ENCODE measurements around the gene PPIL1. TPM values are rescaled to one million over a fixed set of nuclear protein-coding genes. Genes with fewer than 3 reads are reported as not detected.

Gene PPIL1
- total and polyA plus RNA-seq, 10 of the 15 experiments (the other 5 are each of a cell fraction or from before 2014, with no cell fraction given), result 39.5 to 95.8 (median 70.5) TPM

GRCh38 chr6:36907781-36908180, 33.2 kb upstream of the PPIL1 start (continued):
- no peak for TF ChIP-seq REST (IDR thresholded peaks at IDR 0.05; ENCODE audit: low read depth, low read length)
- no peak for TF ChIP-seq RB1 (IDR thresholded peaks at IDR 0.05; ENCODE audit: borderline replicate concordance)

GRCh38 chr6:36906539-36907325, 32.1 kb upstream of the PPIL1 start:
- ChIA-PET CTCF (interaction anchor here (1.4 kb wide), 1 partner anchor 111 kb away, joined by 4 read pairs; no protein-coding TSS in a partner anchor), SMC1A (ENCODE audit: uncharacterized antibody, unreplicated experiment) (interaction anchor here (1.1 to 1.6 kb wide), 2 partner anchors 12 to 111 kb away, joined by 3 read pairs; no protein-coding TSS in a partner anchor), RAD21 (ENCODE audit: unreplicated experiment) (no interaction called here), POLR2A (no interaction called here)
- no peak for DNase-seq (ENCODE audit: low read depth, low spot score)
- Histone ChIP-seq H3K4me2 (ENCODE audit: control insufficient read depth, insufficient read depth) (no peak overlapping the region), H4K20me1 (ENCODE audit: control insufficient read depth, insufficient read depth) (no peaks in the 10 kb centered on the region), H3K27ac (ENCODE audit: control insufficient read depth, insufficient read depth) (no peak overlapping the region), H3K4me3 (no peak overlapping the region), H3K9me3 (replicated peaks; ENCODE audit: control insufficient read depth, insufficient read depth, low read length) (no peaks in the 10 kb centered on the region), H3K27me3 (replicated peaks in 1 of 2; ENCODE audit: control insufficient read depth in 2 of 2, insufficient read depth in 2 of 2, low read length in 1 of 2) (no peaks in the 10 kb centered on the region), H3K36me3 (ENCODE audit: control insufficient read depth in 2 of 2, insufficient read depth in 2 of 2, low read length in 1 of 2) (peaks cover 3 to 9% of the 10 kb centered on the region in 2 experiments; a peak in 3 of 4 replicates), H2AFZ (ENCODE audit: control insufficient read depth, low read depth, low read length) (no peak overlapping the region), H3K4me1 (ENCODE audit: control insufficient read depth, insufficient read depth, low read length) (peaks cover 3% of the 10 kb centered on the region), H3K79me2 (ENCODE audit: control insufficient read depth, insufficient read depth, low read length) (no peaks in the 10 kb centered on the region), H3K9ac (ENCODE audit: control insufficient read depth, insufficient read depth, low read length) (no peak overlapping the region)
- no peak for TF ChIP-seq CHD1 (IDR thresholded peaks at IDR 0.05; ENCODE audit: low read depth, low read length)
- no peak for TF ChIP-seq RELB (IDR thresholded peaks at IDR 0.05; ENCODE audit: low read depth)
- TF ChIP-seq EGR1 (IDR thresholded peaks at IDR 0.05; ENCODE audit: borderline replicate concordance in 1 of 2, low read depth in 2 of 2, low read length in 2 of 2), result no peak
- TF ChIP-seq ZNF207 (IDR thresholded peaks at IDR 0.05; ENCODE audit: borderline replicate concordance), result no peak
- TF ChIP-seq STAT3 (IDR thresholded peaks at IDR 0.05; ENCODE audit: low read depth, low read length), result no peak
- TF ChIP-seq BHLHE40 (IDR thresholded peaks at IDR 0.05; ENCODE audit: borderline replicate concordance in 1 of 2, low read depth in 2 of 2, low read length in 1 of 2), result no peak
- no peak for TF ChIP-seq YY1 (IDR thresholded peaks at IDR 0.05; ENCODE audit: low read depth, low read length)
- TF ChIP-seq BACH1 (IDR thresholded peaks at IDR 0.05; ENCODE audit: borderline replicate concordance), result no peak
- no peak for TF ChIP-seq MTA3 (IDR thresholded peaks at IDR 0.05; ENCODE audit: borderline replicate concordance, low read length)
- in situ Hi-C loops (cut with MboI), result no loop called here
- WGBS (ENCODE audit: insufficient coverage, insufficient replicate concordance, low lambda C conversion rate, missing lambda C conversion rate), result 47% methylated on average over 2 of the region's 2 CpGs
- intact Hi-C loops (cut with micrococcal nuclease; ENCODE audit: unreplicated experiment), result no loop called here
- no TSS peak for BruUV-seq (replicated peaks)
- ATAC-seq, result no peak
- FAIRE-seq, result no peak

Data from GM12878 (cell line).